ENCODE measurements around the gene CAPN5. TPM values are rescaled to one million over a fixed set of nuclear protein-coding genes. Genes with fewer than 3 reads are reported as not detected.

The CAPN5 gene
- total RNA-seq, 1 experiment from 2014 or later, result 27.4 TPM

DNA sequence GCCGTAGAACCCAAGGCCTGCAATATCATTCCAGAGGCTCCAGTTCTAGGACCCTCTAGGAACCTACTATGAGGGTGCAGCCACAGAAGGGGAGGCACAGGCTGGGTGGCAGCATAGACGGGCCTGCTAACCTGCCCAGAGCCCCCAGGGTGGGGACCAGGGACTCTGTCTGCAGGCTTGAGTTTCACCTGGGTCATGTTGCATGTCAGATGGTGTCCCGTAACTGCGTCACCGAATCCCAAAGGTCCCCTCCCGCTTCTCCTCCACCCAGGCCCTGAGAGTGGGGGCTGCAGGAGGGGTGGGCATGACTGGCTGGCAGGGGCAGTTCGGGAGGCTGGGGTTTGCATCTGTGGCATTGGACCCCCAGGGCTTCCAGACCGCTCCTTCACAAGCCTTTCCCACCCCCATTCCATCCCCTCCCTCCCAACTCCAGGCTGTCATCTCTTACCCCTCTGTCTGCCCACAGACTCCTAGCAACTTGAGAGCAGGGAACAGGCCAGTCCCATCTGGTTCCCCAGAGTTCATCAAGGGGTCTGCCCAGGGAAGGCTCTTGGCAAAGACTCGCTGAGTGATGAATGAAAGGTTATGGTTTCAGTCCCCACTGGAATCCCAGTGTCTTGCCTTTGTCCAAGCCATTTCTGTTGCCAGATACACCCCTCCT is 77.6 kb downstream of the CAPN5 start:
- Mint-ChIP-seq H3K4me3 (no peak overlapping the region), H3K9me3 (no peaks in the 10 kb centered on the region), H3K36me3 (no peaks in the 10 kb centered on the region), H3K27me3 (ENCODE audit: low read depth) (peaks cover 9% of the 10 kb centered on the region), H3K4me1 (peaks cover 32% of the 10 kb centered on the region), H3K27ac (no peak overlapping the region)
- TF ChIP-seq, protein P1, sequence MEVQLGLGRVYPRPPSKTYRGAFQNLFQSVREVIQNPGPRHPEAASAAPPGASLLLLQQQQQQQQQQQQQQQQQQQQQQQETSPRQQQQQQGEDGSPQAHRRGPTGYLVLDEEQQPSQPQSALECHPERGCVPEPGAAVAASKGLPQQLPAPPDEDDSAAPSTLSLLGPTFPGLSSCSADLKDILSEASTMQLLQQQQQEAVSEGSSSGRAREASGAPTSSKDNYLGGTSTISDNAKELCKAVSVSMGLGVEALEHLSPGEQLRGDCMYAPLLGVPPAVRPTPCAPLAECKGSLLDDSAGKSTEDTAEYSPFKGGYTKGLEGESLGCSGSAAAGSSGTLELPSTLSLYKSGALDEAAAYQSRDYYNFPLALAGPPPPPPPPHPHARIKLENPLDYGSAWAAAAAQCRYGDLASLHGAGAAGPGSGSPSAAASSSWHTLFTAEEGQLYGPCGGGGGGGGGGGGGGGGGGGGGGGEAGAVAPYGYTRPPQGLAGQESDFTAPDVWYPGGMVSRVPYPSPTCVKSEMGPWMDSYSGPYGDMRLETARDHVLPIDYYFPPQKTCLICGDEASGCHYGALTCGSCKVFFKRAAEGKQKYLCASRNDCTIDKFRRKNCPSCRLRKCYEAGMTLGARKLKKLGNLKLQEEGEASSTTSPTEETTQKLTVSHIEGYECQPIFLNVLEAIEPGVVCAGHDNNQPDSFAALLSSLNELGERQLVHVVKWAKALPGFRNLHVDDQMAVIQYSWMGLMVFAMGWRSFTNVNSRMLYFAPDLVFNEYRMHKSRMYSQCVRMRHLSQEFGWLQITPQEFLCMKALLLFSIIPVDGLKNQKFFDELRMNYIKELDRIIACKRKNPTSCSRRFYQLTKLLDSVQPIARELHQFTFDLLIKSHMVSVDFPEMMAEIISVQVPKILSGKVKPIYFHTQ (CRISPR knock-in tag; IDR thresholded peaks at IDR 0.05), result no peak
- TF ChIP-seq MLX (CRISPR knock-in tag; IDR thresholded peaks at IDR 0.05), result no peak
- no peak for TF ChIP-seq GRHL2 (CRISPR knock-in tag; IDR thresholded peaks at IDR 0.05; ENCODE audit: insufficient replicate concordance, severe bottlenecking)
- TF ChIP-seq ZNF416 (CRISPR knock-in tag; IDR thresholded peaks at IDR 0.05), result no peak
- no peak for TF ChIP-seq TCF7 (CRISPR knock-in tag; IDR thresholded peaks at IDR 0.05; ENCODE audit: low read depth)
- TF ChIP-seq, protein P2, sequence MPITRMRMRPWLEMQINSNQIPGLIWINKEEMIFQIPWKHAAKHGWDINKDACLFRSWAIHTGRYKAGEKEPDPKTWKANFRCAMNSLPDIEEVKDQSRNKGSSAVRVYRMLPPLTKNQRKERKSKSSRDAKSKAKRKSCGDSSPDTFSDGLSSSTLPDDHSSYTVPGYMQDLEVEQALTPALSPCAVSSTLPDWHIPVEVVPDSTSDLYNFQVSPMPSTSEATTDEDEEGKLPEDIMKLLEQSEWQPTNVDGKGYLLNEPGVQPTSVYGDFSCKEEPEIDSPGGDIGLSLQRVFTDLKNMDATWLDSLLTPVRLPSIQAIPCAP (CRISPR knock-in tag; IDR thresholded peaks at IDR 0.05), result no peak
- TF ChIP-seq, protein P3, sequence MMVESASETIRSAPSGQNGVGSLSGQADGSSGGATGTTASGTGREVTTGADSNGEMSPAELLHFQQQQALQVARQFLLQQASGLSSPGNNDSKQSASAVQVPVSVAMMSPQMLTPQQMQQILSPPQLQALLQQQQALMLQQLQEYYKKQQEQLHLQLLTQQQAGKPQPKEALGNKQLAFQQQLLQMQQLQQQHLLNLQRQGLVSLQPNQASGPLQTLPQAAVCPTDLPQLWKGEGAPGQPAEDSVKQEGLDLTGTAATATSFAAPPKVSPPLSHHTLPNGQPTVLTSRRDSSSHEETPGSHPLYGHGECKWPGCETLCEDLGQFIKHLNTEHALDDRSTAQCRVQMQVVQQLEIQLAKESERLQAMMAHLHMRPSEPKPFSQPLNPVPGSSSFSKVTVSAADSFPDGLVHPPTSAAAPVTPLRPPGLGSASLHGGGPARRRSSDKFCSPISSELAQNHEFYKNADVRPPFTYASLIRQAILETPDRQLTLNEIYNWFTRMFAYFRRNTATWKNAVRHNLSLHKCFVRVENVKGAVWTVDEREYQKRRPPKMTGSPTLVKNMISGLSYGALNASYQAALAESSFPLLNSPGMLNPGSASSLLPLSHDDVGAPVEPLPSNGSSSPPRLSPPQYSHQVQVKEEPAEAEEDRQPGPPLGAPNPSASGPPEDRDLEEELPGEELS (CRISPR knock-in tag; IDR thresholded peaks at IDR 0.05), result no peak
- TF ChIP-seq, protein P4, sequence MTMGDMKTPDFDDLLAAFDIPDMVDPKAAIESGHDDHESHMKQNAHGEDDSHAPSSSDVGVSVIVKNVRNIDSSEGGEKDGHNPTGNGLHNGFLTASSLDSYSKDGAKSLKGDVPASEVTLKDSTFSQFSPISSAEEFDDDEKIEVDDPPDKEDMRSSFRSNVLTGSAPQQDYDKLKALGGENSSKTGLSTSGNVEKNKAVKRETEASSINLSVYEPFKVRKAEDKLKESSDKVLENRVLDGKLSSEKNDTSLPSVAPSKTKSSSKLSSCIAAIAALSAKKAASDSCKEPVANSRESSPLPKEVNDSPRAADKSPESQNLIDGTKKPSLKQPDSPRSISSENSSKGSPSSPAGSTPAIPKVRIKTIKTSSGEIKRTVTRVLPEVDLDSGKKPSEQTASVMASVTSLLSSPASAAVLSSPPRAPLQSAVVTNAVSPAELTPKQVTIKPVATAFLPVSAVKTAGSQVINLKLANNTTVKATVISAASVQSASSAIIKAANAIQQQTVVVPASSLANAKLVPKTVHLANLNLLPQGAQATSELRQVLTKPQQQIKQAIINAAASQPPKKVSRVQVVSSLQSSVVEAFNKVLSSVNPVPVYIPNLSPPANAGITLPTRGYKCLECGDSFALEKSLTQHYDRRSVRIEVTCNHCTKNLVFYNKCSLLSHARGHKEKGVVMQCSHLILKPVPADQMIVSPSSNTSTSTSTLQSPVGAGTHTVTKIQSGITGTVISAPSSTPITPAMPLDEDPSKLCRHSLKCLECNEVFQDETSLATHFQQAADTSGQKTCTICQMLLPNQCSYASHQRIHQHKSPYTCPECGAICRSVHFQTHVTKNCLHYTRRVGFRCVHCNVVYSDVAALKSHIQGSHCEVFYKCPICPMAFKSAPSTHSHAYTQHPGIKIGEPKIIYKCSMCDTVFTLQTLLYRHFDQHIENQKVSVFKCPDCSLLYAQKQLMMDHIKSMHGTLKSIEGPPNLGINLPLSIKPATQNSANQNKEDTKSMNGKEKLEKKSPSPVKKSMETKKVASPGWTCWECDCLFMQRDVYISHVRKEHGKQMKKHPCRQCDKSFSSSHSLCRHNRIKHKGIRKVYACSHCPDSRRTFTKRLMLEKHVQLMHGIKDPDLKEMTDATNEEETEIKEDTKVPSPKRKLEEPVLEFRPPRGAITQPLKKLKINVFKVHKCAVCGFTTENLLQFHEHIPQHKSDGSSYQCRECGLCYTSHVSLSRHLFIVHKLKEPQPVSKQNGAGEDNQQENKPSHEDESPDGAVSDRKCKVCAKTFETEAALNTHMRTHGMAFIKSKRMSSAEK (CRISPR knock-in tag; IDR thresholded peaks at IDR 0.05; ENCODE audit: borderline replicate concordance), result no peak
- no peak for TF ChIP-seq TP53 (CRISPR knock-in tag; IDR thresholded peaks at IDR 0.05)
- TF ChIP-seq FOXK1 (CRISPR knock-in tag; IDR thresholded peaks at IDR 0.05), result no peak
- TF ChIP-seq GTF2I (CRISPR knock-in tag; conservative IDR thresholded peaks at IDR 0.05), result no peak
- TF ChIP-seq STAT6 (CRISPR knock-in tag; conservative IDR thresholded peaks at IDR 0.05; ENCODE audit: low read depth), result no peak
- no peak for TF ChIP-seq ZNF396 (CRISPR knock-in tag; IDR thresholded peaks at IDR 0.05; ENCODE audit: borderline replicate concordance)
- no peak for TF ChIP-seq ETV6 (CRISPR knock-in tag; IDR thresholded peaks at IDR 0.05)
- no peak for TF ChIP-seq USF1 (CRISPR knock-in tag; IDR thresholded peaks at IDR 0.05)
- no peak for TF ChIP-seq RELA (CRISPR knock-in tag; IDR thresholded peaks at IDR 0.05; ENCODE audit: borderline replicate concordance)
- DNase-seq (ENCODE audit: low spot score) (no peak), ATAC-seq (no peak)
- CTCF ChIA-PET, result interaction anchor here (1.1 to 2.0 kb wide), 5 partner anchors 17 to 54 kb away, joined by 3 to 6 read pairs (median 4); partner anchors contain the start of gene MYO7A
- POLR2A ChIA-PET, result no interaction called here
